Measurements from ENCODE around the gene LBH.

DNA sequence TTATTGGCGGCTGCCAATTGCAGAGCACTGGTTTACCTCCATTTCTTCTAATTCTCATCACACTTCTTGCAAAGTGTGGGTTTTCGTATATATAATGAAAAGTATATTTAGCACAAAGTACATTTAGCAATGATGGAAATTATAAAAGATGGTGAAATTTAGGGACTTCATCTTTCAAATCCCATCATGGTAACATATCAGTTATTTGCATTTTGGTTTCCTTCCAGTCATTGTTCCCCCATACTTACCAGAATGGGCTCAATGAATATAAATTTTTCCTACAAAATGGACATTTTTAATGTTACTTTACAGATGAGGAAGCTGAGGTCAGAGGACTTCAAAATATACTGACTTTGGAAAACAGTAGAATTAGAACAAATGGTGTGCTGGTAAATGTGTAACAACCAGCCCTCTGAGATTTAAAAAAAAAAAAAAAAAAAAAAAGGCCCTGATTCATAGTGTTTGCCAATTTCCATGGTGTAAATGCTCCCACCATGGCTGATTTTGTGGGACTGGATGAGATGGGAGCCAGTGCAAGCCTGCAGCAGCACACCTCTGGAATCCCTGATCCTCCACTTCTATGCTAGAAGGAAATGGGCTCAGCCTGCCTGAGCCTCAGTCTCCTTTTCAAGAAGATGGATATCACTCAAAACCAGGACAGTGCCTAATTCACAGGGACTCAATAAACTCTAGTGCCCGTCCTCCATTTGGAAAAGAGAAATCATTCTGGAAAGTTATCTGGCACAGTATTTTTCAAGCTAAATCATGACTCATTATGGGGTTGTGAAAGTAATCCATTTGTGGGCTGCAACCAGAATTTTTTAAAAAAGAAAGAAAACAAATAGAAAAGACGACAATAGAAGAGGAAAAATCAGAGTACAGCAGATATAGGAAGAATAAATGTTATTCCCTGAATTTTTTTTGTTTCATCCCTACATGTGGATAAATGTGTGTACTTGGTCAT is 34.0 kb downstream of the LBH start:
- TF ChIP-seq CTCF (IDR thresholded peaks at IDR 0.05) (no peak), POLR2A (IDR thresholded peaks at IDR 0.05; ENCODE audit: low read depth) (no peak)

Data from esophagus muscularis mucosa (tissue), 3 donors.